Large intestine (tissue), 12 donors: ENCODE data around the gene NPIPB6. TPM values are rescaled to one million over a fixed set of nuclear protein-coding genes. Genes with fewer than 3 reads are reported as not detected.
"Not testable (repeated sequence)": the region's sequence is repeated elsewhere in the genome, so short reads cannot be mapped to it uniquely, and the experiment has no call there.

Experiments
- DNase-seq, 2 donors: peaks; one replicate each; pipeline versions ENCODE4 v3.0.0 to v3.0.0-alpha.2; 2013
- H3K27ac ChIP-seq: one replicate; pipeline ENCODE4 v1.5.1; 2013; ENCODE audit warnings: low read length
- H3K27me3 ChIP-seq: 2 replicates; pipeline ENCODE4 v1.6.1; 2013; ENCODE audit warnings: low read length; ENCODE audit not compliant: control insufficient read depth, insufficient read depth
- H3K36me3 ChIP-seq: 2 replicates; pipeline ENCODE4 v1.6.1; 2013; ENCODE audit warnings: low read length; ENCODE audit not compliant: control insufficient read depth, insufficient read depth
- H3K4me1 ChIP-seq: one replicate; pipeline ENCODE4 v1.6.1; 2013; ENCODE audit warnings: low read length; ENCODE audit not compliant: control insufficient read depth, insufficient read depth
- H3K4me3 ChIP-seq: one replicate; pipeline ENCODE4 v1.5.1; 2013; ENCODE audit warnings: low read length
- H3K9me3 ChIP-seq: one replicate; pipeline ENCODE4 v1.6.1; 2013; ENCODE audit warnings: mild to moderate bottlenecking, low read depth, low read length, moderate library complexity; ENCODE audit not compliant: control insufficient read depth
- WGBS: methylation state at CpG from one replicate; pipeline ENCODE4 v1.1.5; 2013; ENCODE audit warnings: low lambda C conversion rate; ENCODE audit not compliant: insufficient coverage; 5-methylcytosine and 5-hydroxymethylcytosine counted together
- long read RNA-seq, 11 donors: transcript quantifications; one replicate each; lab custom pipeline, GENCODE V29; 2026
- polyA plus RNA-seq: library from polyadenylated mRNA; unstranded; fragments of 120-200 nt; gene quantifications from one replicate; pipeline ENCODE4 v1.2.1, GENCODE V29; 2013

The NPIPB6 gene
- polyA plus RNA-seq, result 1.8 TPM
- long read RNA-seq, donor 1, result 0 reads
- long read RNA-seq, donor 2, result 0 reads
- long read RNA-seq, donor 3, result 0 reads
- long read RNA-seq, donor 4, result 0 reads
- long read RNA-seq, donor 5, result 0 reads
- long read RNA-seq, donor 6, result 0 reads
- long read RNA-seq, donor 7, result 0 reads
- long read RNA-seq, donor 8, result 0 reads
- long read RNA-seq, donor 9, result 0 reads
- long read RNA-seq, donor 10, result 0 reads
- long read RNA-seq, donor 11, result 0 reads

DNA sequence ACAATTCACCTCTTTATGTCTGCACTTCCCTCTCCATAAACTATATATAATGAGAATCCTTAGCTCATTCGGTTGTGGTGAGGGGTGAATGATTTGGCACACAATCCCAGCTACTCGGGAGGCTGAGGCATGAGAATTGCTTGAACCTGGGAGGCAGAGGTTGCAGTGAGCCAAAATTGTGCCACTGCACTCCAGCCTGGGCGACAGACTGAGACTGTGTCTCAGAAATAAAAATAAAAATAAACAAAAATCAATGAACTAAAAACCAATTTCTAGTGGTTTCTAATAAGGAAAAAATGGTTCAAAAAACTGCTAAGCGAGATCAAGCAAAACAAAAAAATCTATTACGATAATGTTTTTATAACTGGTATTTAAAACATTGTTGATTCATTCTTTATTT lies at the start of gene NPIPB6:
NPIPB6 (minus strand) TSS at position 101 of the 400 bp plus-strand sequence. CDS start 686 bp downstream, outside the sequence.
- not testable (repeated sequence) for H3K27me3 ChIP-seq, H3K27ac ChIP-seq, H3K9me3 ChIP-seq, H3K4me3 ChIP-seq, DNase-seq, H3K4me1 ChIP-seq, H3K36me3 ChIP-seq
- no CpG with 5 or more reads among the region's 5 CpGs for WGBS

DNA sequence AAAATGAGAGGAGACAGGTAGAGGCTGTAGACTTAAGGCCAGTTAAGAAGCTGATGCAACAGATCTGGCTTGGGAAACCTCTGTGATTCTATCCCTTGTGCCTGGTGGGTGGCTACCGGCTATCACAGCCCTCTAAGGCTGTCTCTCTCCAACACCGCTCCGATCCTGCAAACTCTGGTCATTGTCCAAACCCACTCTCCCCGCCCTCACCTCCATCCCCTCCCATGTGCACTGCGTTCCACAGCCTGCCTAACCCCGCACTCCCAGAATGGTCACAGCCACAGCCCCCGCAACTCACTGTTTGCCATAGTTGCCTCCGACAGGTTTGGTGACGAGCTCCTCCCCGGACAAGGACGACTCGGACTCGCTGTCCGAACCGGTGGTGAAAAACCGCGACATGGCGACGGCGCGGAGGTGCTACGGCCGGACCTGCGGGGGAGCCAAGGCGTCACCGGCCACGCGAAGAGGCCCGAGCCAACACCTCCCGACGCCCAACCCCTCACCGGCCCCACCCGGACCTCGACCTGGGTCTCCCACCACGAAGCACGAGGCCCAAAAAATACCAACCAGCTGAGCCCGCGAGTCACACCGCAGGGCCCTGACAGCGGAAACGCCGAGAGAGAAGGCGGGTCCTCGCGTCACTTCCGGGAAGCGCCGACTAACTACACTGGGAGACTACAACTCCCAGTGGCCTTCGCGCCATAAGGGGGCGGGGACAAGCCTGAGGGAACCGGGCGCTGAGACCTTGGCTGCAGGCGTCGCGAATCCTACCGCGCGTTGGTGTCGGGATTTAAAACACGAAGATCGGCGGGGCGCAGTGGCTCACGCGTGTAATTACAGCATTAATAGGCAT lies 40.1 kb upstream of the NPIPB6 start, which contains the start of gene EIF3CL:
EIF3CL (minus strand) TSS at position 622 of the 853 bp plus-strand sequence; CDS start at position 399, 223 bp downstream.
- WGBS, result no CpG with 5 or more reads among the region's 66 CpGs
- H3K27ac ChIP-seq, H3K9me3 ChIP-seq, H3K4me1 ChIP-seq, DNase-seq, H3K36me3 ChIP-seq, H3K27me3 ChIP-seq: not testable (repeated sequence)
- peak within 1 kb of the TSS; percentile 21 for H3K4me3 ChIP-seq

DNA sequence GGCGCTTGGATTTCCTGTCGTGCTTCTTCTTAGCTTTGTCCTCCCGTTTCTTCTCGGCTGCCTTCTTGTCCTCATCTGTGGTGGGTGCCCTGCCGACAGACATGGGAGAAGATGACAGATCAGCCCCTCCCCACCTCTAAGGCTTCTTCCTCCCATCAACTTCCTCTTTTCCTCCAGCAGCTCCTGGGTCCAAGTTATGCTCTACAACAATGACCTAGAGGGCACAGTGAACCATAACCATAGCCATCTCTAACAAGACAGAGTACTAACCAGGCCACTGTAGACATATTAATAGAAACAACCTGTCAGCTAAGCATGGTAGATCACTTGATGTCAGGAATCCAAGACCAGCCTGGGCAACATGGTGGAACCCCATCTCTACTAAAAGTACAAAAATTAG lies 28.7 kb upstream of the NPIPB6 start:
- H3K36me3 ChIP-seq, H3K4me3 ChIP-seq, H3K27ac ChIP-seq, H3K4me1 ChIP-seq, H3K9me3 ChIP-seq, H3K27me3 ChIP-seq, DNase-seq: not testable (repeated sequence)
- no CpG with 5 or more reads among the region's 5 CpGs for WGBS

GRCh38 chr16:28382177-28382867 lies 19.0 kb upstream of the NPIPB6 start:
- H3K4me3 ChIP-seq, H3K4me1 ChIP-seq, H3K27me3 ChIP-seq, H3K36me3 ChIP-seq, H3K27ac ChIP-seq, DNase-seq, H3K9me3 ChIP-seq: not testable (repeated sequence)
- WGBS, result no CpG with 5 or more reads among the region's 10 CpGs

DNA sequence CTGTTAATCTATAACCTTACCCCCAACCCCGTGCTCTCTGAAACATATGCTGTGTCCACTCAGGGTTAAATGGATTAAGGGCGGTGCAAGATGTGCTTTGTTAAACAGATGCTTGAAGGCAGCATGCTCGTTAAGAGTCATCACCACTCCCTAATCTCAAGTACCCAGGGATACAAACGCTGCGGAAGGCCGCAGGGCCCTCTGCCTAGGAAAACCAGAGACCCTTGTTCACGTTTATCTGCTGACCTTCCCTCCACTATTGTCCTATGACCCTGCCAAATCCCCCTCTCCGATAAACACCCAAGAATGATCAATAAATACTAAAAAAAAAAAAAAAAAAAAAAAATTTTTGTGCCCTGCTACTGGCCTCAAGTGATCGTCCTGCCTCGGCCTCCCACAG lies 14.5 kb upstream of the NPIPB6 start:
- DNase-seq, H3K9me3 ChIP-seq, H3K27me3 ChIP-seq, H3K4me1 ChIP-seq, H3K36me3 ChIP-seq, H3K4me3 ChIP-seq, H3K27ac ChIP-seq: not testable (repeated sequence)
- no CpG with 5 or more reads among the region's 10 CpGs for WGBS

DNA sequence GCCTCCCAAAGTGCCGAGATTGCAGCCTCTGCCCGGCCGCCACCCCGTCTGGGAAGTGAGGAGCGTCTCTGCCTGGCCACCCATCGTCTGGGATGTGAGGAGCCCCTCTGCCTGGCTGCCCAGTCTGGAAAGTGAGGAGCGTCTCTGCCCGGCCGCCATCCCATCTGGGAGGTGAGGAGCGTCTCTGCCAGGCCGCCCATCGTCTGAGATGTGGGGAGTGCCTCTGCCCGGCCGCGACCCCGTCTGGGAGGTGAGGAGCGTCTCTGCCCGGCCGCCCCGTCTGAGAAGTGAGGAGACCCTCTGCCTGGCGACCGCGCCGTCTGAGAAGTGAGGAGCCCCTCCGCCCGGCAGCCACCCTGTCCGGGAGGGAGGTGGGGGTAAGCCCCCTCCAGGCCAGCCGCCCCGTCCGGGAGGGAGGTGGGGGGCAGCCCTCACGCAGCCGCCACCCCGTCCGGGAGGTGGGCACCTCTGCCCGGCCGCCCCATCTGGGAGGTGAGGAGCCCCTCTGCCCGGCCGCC lies 13.9 kb upstream of the NPIPB6 start:
- not testable (repeated sequence) for H3K9me3 ChIP-seq, H3K27me3 ChIP-seq, DNase-seq, H3K4me3 ChIP-seq, H3K27ac ChIP-seq, H3K4me1 ChIP-seq, H3K36me3 ChIP-seq
- no CpG with 5 or more reads among the region's 38 CpGs for WGBS

DNA sequence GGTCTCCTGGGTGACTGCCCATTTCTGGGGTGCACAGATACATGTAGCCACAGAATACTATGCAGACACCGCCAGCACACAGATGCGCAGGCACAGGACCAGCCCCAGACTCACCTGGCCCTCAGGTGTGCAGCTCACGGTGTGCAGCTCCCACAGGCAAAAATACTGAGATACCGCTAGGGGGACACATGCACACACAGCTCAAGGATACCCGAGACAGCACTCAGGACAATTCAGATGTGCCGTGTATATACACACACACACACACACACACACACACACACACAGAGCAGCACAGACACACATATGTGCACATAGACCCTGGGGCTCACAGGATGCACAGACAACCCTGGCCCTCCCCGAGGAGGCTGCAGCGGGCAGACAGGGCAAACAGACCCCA lies 11.8 kb upstream of the NPIPB6 start:
- H3K4me3 ChIP-seq, DNase-seq, H3K4me1 ChIP-seq, H3K27ac ChIP-seq, H3K9me3 ChIP-seq, H3K36me3 ChIP-seq, H3K27me3 ChIP-seq: not testable (repeated sequence)
- WGBS, result no CpG with 5 or more reads among the region's 8 CpGs

DNA sequence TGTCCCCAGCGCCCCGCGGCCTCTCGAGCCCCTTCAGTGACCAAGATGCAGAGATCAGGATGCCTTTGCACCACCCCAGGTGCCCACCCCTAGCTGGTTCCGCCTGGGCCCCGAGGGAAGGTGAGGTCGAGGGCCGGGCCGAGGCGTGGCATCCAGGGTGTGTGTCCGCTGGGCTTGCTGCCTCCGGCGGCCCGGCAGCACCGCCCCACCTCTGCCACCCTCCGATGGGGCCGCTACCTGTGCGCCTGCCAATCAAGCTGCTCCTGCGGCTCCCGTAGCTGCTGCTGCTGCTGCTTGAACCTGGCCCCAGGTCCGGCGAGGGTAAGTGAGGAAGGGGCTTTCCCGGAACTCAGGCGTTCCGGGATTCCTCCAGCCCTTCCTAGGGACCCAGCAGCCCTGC lies 11.0 kb upstream of the NPIPB6 start:
- H3K4me3 ChIP-seq, H3K27ac ChIP-seq, H3K9me3 ChIP-seq, H3K4me1 ChIP-seq, H3K36me3 ChIP-seq, H3K27me3 ChIP-seq, DNase-seq: not testable (repeated sequence)
- no CpG with 5 or more reads among the region's 25 CpGs for WGBS

DNA sequence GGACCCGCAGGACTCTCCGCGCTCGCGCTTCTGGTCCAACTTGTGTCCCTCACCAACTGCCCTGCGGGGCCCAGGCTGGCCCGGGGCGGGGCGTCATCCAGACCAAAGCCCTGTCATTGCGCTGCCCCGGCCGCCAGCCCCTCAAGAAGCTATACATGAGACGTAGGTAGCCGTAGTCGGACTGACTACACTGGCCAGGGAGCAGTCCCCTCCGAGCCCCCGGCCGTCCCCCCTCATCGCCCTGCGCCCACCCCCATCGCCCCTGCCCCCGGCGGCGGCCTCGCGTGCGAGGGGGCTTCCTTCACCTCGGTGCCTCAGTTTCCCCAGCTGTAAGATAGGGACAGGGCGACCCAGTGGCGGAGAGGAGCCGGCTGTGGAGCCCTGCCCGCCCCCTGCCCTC lies 4.6 kb upstream of the NPIPB6 start:
- H3K9me3 ChIP-seq, H3K4me3 ChIP-seq, H3K27me3 ChIP-seq, H3K4me1 ChIP-seq, H3K36me3 ChIP-seq, H3K27ac ChIP-seq: not testable (repeated sequence)
- DNase-seq, result peak in 1 of 2 donors; percentile 0
- no CpG with 5 or more reads among the region's 32 CpGs for WGBS
